Activated CD4-positive, alpha-beta memory T cell treated with anti-CD3 and anti-CD28 coated beads, Interleukin-2, amount 10 ng/mL, durations not matched to agents 7 days and 5 days (primary cell): Measurements from ENCODE around the gene MFSD1. TPM values are rescaled to one million over a fixed set of nuclear protein-coding genes. Genes with fewer than 3 reads are reported as not detected.

ENCODE experiments used
- CTCF ChIA-PET: fragments of 350-600 bp; sonication (Branson Sonifier 250); formaldehyde crosslinking; loops from one replicate; lab custom pipeline; 2021; ENCODE audit warnings: antibody characterized with exemption, inconsistent platforms; lab: Charles Lee
- POLR2A ChIA-PET: fragments of 350-600 bp; sonication (Branson Sonifier 250); formaldehyde crosslinking; loops from one replicate; lab custom pipeline; 2021; ENCODE audit warnings: antibody characterized with exemption; lab: Charles Lee
- DNase-seq: peaks from one replicate; pipeline ENCODE4 v3.0.0-alpha.2; 2020
- H3K27ac Mint-ChIP-seq: one replicate; pipeline ENCODE4 v1.8.0; 2021; ENCODE audit warnings: mild to moderate bottlenecking, mixed read lengths
- H3K27me3 Mint-ChIP-seq: one replicate; pipeline ENCODE4 v1.8.0; 2021; ENCODE audit warnings: mixed read lengths
- H3K36me3 Mint-ChIP-seq: one replicate; pipeline ENCODE4 v1.8.0; 2021; ENCODE audit warnings: low read depth, mixed read lengths
- H3K4me1 Mint-ChIP-seq: one replicate; pipeline ENCODE4 v1.8.0; 2021; ENCODE audit warnings: mixed read lengths
- H3K4me3 Mint-ChIP-seq: one replicate; pipeline ENCODE4 v1.8.0; 2021; ENCODE audit warnings: mild to moderate bottlenecking, mixed read lengths
- H3K9me3 Mint-ChIP-seq: one replicate; pipeline ENCODE4 v1.8.0; 2021; ENCODE audit warnings: mixed read lengths
- total RNA-seq, 2 experiments: library from RNA; stranded (reverse); gene quantifications; one replicate each; pipeline ENCODE4 v1.2.3, GENCODE V29; 2021

The MFSD1 gene
- total RNA-seq, 2 experiments from 2014 or later: 26.9 to 27.4 TPM

DNA sequence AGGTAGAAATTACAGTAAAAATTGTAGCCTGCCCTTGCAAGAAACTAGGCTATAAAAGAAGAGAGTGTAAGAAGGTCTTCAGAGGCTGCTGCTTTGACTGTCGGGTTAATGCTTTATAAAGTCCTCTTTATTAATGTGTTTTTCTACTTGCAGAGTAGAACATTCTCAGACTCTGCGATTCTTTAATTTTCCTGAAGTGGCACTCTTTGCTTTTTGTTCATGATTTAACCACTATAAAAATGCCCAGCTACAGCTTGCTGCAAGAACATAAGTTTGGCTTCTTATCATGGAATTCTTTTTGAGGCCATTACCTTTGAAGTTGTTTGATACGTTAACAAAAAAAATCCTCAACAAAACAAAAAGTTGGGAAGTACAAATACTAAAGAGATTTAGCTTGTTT is 33.8 kb downstream of the MFSD1 start:
- no peaks in the 10 kb centered on the region for H3K9me3 Mint-ChIP-seq
- CTCF ChIA-PET: no interaction called here
- H3K27me3 Mint-ChIP-seq: no peaks in the 10 kb centered on the region
- H3K4me1 Mint-ChIP-seq: peaks cover 4% of the 10 kb centered on the region
- no peak for DNase-seq
- POLR2A ChIA-PET: no interaction called here
- H3K36me3 Mint-ChIP-seq: no peaks in the 10 kb centered on the region
- H3K27ac Mint-ChIP-seq: no peak overlapping the region
- no peak overlapping the region for H3K4me3 Mint-ChIP-seq

GRCh38 chr3:158836312-158836711 is 34.5 kb downstream of the MFSD1 start:
- ChIA-PET CTCF (no interaction called here), POLR2A (no interaction called here)
- Mint-ChIP-seq H3K4me1 (peaks cover 4% of the 10 kb centered on the region), H3K4me3 (no peak overlapping the region), H3K27ac (no peak overlapping the region), H3K27me3 (no peaks in the 10 kb centered on the region), H3K36me3 (no peaks in the 10 kb centered on the region), H3K9me3 (no peaks in the 10 kb centered on the region)
- DNase-seq: no peak

DNA sequence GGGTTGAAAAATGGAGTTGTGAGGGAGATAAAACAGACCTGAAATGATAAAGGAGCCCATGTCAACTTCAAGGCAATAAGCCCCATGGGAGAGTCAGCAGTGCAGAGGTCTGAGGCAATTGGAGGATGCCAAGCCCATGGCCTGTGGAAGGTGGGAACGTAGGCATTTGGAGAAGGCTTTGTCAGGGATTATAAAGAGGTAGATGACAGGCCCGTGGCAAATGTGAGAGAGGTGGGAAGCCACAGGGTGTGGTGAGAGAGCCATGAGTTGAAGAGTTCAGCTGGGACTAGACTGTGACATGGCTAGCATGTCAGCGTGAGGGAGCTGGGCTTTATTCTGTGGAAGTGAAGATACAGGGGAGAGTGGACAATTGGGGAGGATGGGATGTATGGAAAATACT is 35.4 kb downstream of the MFSD1 start:
- Mint-ChIP-seq H3K9me3 (no peaks in the 10 kb centered on the region), H3K36me3 (no peaks in the 10 kb centered on the region), H3K27ac (no peak overlapping the region), H3K4me3 (no peak overlapping the region), H3K27me3 (no peaks in the 10 kb centered on the region), H3K4me1 (peaks cover 4% of the 10 kb centered on the region)
- CTCF ChIA-PET: no interaction called here
- DNase-seq: no peak
- POLR2A ChIA-PET: no interaction called here

- Mint-ChIP-seq H3K4me1 (peaks cover 4% of the 10 kb centered on the region), H3K27ac (no peak overlapping the region), H3K4me3 (no peak overlapping the region), H3K9me3 (no peaks in the 10 kb centered on the region), H3K27me3 (no peaks in the 10 kb centered on the region), H3K36me3 (no peaks in the 10 kb centered on the region)
- ChIA-PET CTCF (interaction anchor here (1.4 kb wide), 1 partner anchor 45 kb away, joined by 3 read pairs; no protein-coding TSS in a partner anchor), POLR2A (no interaction called here)
- no peak for DNase-seq
Observed at GRCh38 chr3:158839966-158840365, 38.1 kb downstream of the MFSD1 start.

- ChIA-PET POLR2A (no interaction called here), CTCF (no interaction called here)
- no peak for DNase-seq
- Mint-ChIP-seq H3K27me3 (no peaks in the 10 kb centered on the region), H3K4me3 (no peak overlapping the region), H3K27ac (no peak overlapping the region), H3K9me3 (no peaks in the 10 kb centered on the region), H3K4me1 (peaks cover 8% of the 10 kb centered on the region), H3K36me3 (no peaks in the 10 kb centered on the region)
Observed at GRCh38 chr3:158841387-158841786, 39.5 kb downstream of the MFSD1 start.

DNA sequence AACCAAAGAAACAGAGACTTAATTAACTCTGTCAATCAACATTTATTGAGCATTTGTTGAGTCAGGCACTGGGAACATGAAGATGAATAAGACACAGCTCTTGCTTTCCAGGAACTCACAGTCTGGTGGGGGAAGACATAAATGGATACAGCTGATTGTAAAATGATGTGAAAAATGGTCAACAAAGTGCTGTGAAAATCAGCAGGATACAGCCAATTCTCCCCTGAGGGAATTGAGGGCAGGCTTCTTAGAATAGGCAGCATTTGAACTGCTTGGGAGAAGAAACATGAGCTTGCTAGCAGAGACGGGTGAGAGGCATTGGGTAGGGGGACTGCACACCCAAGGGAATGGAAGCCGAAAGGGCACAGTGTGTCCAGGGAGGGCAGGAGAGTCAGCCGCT is 41.1 kb downstream of the MFSD1 start:
- Mint-ChIP-seq H3K9me3 (no peaks in the 10 kb centered on the region), H3K4me1 (peaks cover 9% of the 10 kb centered on the region), H3K27ac (no peak overlapping the region), H3K27me3 (no peaks in the 10 kb centered on the region), H3K36me3 (no peaks in the 10 kb centered on the region), H3K4me3 (no peak overlapping the region)
- ChIA-PET CTCF (no interaction called here), POLR2A (no interaction called here)
- DNase-seq: no peak

DNA sequence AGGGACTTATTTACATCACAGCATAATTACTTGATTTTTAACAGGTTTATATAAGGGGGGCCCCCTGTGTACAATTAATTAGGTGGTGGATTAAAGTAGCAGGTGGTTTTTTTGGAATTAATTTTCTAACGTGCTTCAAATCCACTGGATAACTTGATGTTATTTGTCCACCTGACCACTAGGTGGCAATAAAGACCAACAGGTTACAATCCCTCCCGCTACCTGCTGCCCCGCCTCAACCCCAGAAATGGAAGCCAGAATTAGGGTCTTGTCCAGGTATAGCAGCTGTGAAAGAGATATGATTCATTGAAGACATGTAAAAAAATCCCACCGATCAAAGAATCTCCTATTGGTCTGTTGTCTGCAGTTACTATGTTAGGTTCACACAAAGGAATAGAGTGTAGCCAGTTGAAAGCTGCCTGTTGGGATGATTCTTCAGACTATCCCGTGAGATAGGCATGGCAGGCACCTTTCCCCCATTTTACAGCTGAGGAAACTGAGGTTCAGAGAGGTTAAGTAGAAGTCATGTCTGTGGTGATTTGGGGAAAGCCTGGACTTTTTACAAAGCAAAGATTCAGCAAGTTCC is 44.0 kb downstream of the MFSD1 start:
- Mint-ChIP-seq H3K4me3 (no peak overlapping the region), H3K27ac (no peak overlapping the region), H3K27me3 (no peaks in the 10 kb centered on the region), H3K36me3 (no peaks in the 10 kb centered on the region), H3K9me3 (no peaks in the 10 kb centered on the region), H3K4me1 (peaks cover 9% of the 10 kb centered on the region)
- peak; percentile 31 for DNase-seq
- ChIA-PET POLR2A (no interaction called here), CTCF (interaction anchor here (0.6 to 3.8 kb wide), 10 partner anchors 17 to 959 kb away, joined by 3 to 28 read pairs (median 3); no protein-coding TSS in a partner anchor)

GRCh38 chr3:158846803-158847451 is 45.1 kb downstream of the MFSD1 start:
- H3K27ac Mint-ChIP-seq: no peak overlapping the region
- H3K27me3 Mint-ChIP-seq: no peaks in the 10 kb centered on the region
- DNase-seq: no peak
- H3K4me1 Mint-ChIP-seq: peaks cover 9% of the 10 kb centered on the region
- POLR2A ChIA-PET: no interaction called here
- H3K4me3 Mint-ChIP-seq: no peak overlapping the region
- CTCF ChIA-PET: interaction anchor here (1.0 to 3.8 kb wide), 7 partner anchors 17 to 958 kb away, joined by 3 to 28 read pairs (median 4); no protein-coding TSS in a partner anchor
- no peaks in the 10 kb centered on the region for H3K36me3 Mint-ChIP-seq
- no peaks in the 10 kb centered on the region for H3K9me3 Mint-ChIP-seq

- DNase-seq: no peak
- ChIA-PET POLR2A (no interaction called here), CTCF (interaction anchor here (1.6 to 3.8 kb wide), 3 partner anchors 409 to 414 kb away, joined by 4 to 28 read pairs (median 7); no protein-coding TSS in a partner anchor)
- Mint-ChIP-seq H3K9me3 (no peaks in the 10 kb centered on the region), H3K36me3 (no peaks in the 10 kb centered on the region), H3K4me3 (no peak overlapping the region), H3K27ac (no peak overlapping the region), H3K4me1 (peaks cover 9% of the 10 kb centered on the region), H3K27me3 (no peaks in the 10 kb centered on the region)
Observed at GRCh38 chr3:158847452-158847821, 45.6 kb downstream of the MFSD1 start.

- Mint-ChIP-seq H3K27me3 (no peaks in the 10 kb centered on the region), H3K36me3 (no peaks in the 10 kb centered on the region)
Observed at GRCh38 chr3:158847885-158848284, 46.0 kb downstream of the MFSD1 start.

GRCh38 chr3:158849757-158850156 is 47.9 kb downstream of the MFSD1 start:
- no peaks in the 10 kb centered on the region for H3K27me3 Mint-ChIP-seq
- H3K9me3 Mint-ChIP-seq: no peaks in the 10 kb centered on the region
- no peaks in the 10 kb centered on the region for H3K36me3 Mint-ChIP-seq
- no peak overlapping the region for H3K4me3 Mint-ChIP-seq
- H3K4me1 Mint-ChIP-seq: peaks cover 9% of the 10 kb centered on the region
- no peak overlapping the region for H3K27ac Mint-ChIP-seq
- ChIA-PET CTCF (interaction anchor here (0.7 kb wide), 1 partner anchor 410 kb away, joined by 3 read pairs; no protein-coding TSS in a partner anchor), POLR2A (no interaction called here)
- no peak for DNase-seq

More at GRCh38 chr3:158847885-158848284, 46.0 kb downstream of the MFSD1 start:
- H3K9me3 Mint-ChIP-seq: no peaks in the 10 kb centered on the region
- no peak for DNase-seq
- no peak overlapping the region for H3K27ac Mint-ChIP-seq
- H3K4me1 Mint-ChIP-seq: peaks cover 9% of the 10 kb centered on the region
- H3K4me3 Mint-ChIP-seq: no peak overlapping the region
- CTCF ChIA-PET: interaction anchor here (3.8 kb wide), 1 partner anchor 412 kb away, joined by 28 read pairs; no protein-coding TSS in a partner anchor
- POLR2A ChIA-PET: no interaction called here

DNA sequence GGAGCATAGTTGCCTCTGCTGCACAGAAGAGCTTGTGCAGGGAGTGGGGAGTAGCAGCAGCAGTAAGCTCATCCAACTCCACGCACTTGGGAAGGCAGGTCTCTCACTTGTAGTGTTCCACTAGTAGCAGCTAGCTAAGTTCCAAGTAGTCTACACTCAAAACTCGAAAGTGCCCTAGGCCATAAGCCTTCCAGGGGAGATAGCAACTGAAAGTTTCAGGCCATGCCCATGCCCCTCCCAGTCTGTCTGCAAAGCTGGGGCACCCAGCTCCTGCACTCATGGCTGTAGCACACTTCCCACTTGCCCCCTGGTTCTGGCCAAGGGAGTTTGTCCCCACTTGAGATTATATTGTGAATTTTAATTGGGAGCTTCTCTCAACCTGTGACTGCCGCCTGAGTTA is 57.5 kb downstream of the MFSD1 start:
- Mint-ChIP-seq H3K36me3 (no peaks in the 10 kb centered on the region), H3K4me1 (no peaks in the 10 kb centered on the region), H3K4me3 (no peak overlapping the region), H3K27ac (no peak overlapping the region), H3K9me3 (no peaks in the 10 kb centered on the region), H3K27me3 (peaks cover 5% of the 10 kb centered on the region)
- ChIA-PET POLR2A (no interaction called here), CTCF (no interaction called here)
- no peak for DNase-seq

DNA sequence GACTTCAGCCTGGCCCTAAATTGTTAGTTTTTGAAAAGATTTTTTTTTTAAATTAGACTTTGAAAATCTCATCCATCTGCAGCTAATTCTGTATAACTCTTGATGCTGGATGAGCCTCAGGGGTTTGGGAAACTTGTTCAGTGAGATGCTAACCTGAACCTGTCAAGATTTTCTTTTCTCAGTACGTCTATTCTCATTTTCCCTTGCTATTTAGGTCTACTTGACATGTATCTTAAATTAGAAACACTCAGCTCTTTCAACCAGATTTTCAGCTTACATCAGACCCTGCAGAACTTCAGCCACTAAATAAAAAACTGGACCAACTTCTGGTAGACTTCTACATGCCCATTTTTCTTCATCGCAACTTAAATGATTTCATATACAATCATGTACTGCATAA is 61.4 kb downstream of the MFSD1 start:
- ChIA-PET CTCF (interaction anchor here (0.8 to 1.2 kb wide), 2 partner anchors 17 to 18 kb away, joined by 3 read pairs; no protein-coding TSS in a partner anchor), POLR2A (no interaction called here)
- Mint-ChIP-seq H3K4me3 (no peak overlapping the region), H3K36me3 (no peaks in the 10 kb centered on the region), H3K9me3 (no peaks in the 10 kb centered on the region), H3K27me3 (no peaks in the 10 kb centered on the region), H3K27ac (no peak overlapping the region), H3K4me1 (no peaks in the 10 kb centered on the region)
- no peak for DNase-seq
